ENCODE measurements around the gene TGFBR3L. TPM values are rescaled to one million over a fixed set of nuclear protein-coding genes. Genes with fewer than 3 reads are reported as not detected.

TGFBR3L gene
- total RNA-seq, 1 experiment from 2014 or later: 0.94 TPM

GRCh38 chr19:7968008-7968795 lies 53.6 kb downstream of the TGFBR3L start:
- no peak overlapping the region for H3K27ac Mint-ChIP-seq (ENCODE audit: unreplicated experiment)
- H3K36me3 Mint-ChIP-seq (ENCODE audit: insufficient read depth, unreplicated experiment): peaks cover 23% of the 10 kb centered on the region
- intact Hi-C loops (cut with micrococcal nuclease; ENCODE audit: unreplicated experiment): no loop called here
- TF ChIP-seq CTCF (IDR thresholded peaks at IDR 0.05; ENCODE audit: unreplicated experiment): no peak
- H3K4me1 Mint-ChIP-seq (ENCODE audit: low read depth, unreplicated experiment): no peaks in the 10 kb centered on the region
- no peak for DNase-seq
- BruUV-seq (replicated peaks): no TSS peak
- no peak overlapping the region for H3K4me3 Mint-ChIP-seq (ENCODE audit: low read depth, unreplicated experiment)
- no peaks in the 10 kb centered on the region for H3K27me3 Mint-ChIP-seq (ENCODE audit: unreplicated experiment)
- CTCF ChIA-PET: no interaction called here
- H3K9me3 Mint-ChIP-seq (ENCODE audit: low read depth, unreplicated experiment): no peaks in the 10 kb centered on the region

Other genes with a start within 250 kb of the TGFBR3L start
- not detected in 2 replicates for gene RETN, start 245.8 kb upstream of the TGFBR3L start, total RNA-seq (2022)
- not detected in 2 replicates for gene MCEMP1, start 237.7 kb upstream of the TGFBR3L start, total RNA-seq (2022)
- 82.4 and 87.3 TPM in 2 replicates for gene TRAPPC5, start 234.0 kb upstream of the TGFBR3L start, total RNA-seq (2022)
- gene FCER2, start 212.7 kb upstream of the TGFBR3L start, total RNA-seq (2022): not detected in 2 replicates
- not detected in 2 replicates for gene CLEC4G, start 182.7 kb upstream of the TGFBR3L start, total RNA-seq (2022)
- gene CD209, start 167.3 kb upstream of the TGFBR3L start, total RNA-seq (2022): not detected in 2 replicates
- not detected in 2 replicates for gene CLEC4M, start 151.6 kb upstream of the TGFBR3L start, total RNA-seq (2022)
- 12.2 and 12.5 TPM in 2 replicates for gene EVI5L, start 84.6 kb upstream of the TGFBR3L start, total RNA-seq (2022)
- gene PRR36, start 40.4 kb upstream of the TGFBR3L start, total RNA-seq (2022): 10.8 and 11.7 TPM in 2 replicates
- gene LRRC8E, start 26.3 kb upstream of the TGFBR3L start, total RNA-seq (2022): 8.0 and 9.1 TPM in 2 replicates
- 27.0 and 28.0 TPM in 2 replicates for gene MAP2K7, start 11.0 kb upstream of the TGFBR3L start, total RNA-seq (2022)
- gene SNAPC2, start 5.5 kb downstream of the TGFBR3L start, total RNA-seq (2022): 12.1 and 16.4 TPM in 2 replicates
- 12.0 and 12.2 TPM in 2 replicates for gene CTXN1, start 11.3 kb downstream of the TGFBR3L start, total RNA-seq (2022)
- gene TIMM44, start 28.8 kb downstream of the TGFBR3L start, total RNA-seq (2022): 55.0 and 57.8 TPM in 2 replicates
- 81.2 and 84.9 TPM in 2 replicates for gene ELAVL1, start 90.8 kb downstream of the TGFBR3L start, total RNA-seq (2022)
- not detected in 2 replicates for gene CCL25, start 137.9 kb downstream of the TGFBR3L start, total RNA-seq (2022)
- gene FBN3, start 234.8 kb downstream of the TGFBR3L start, total RNA-seq (2022): 0.54 TPM in 1 of 2 replicates, not detected in the other

Measured in Calu3 (cell line).